ENCODE data around the gene EIF5AL1. TPM values are rescaled to one million over a fixed set of nuclear protein-coding genes. Genes with fewer than 3 reads are reported as not detected.
"Not testable (repeated sequence)": the region's sequence is repeated elsewhere in the genome, so short reads cannot be mapped to it uniquely, and the experiment has no call there.

Gene EIF5AL1
- total and polyA plus RNA-seq, 2 of the 13 experiments (the other 11 are each of a cell fraction or from before 2014, with no cell fraction given): 0.22 to 0.50 TPM

- H3K9ac ChIP-seq (ENCODE audit: insufficient read depth, low read depth, low read length); H3K9me3 ChIP-seq (ENCODE audit: low read length); H3K79me2 ChIP-seq (ENCODE audit: insufficient read depth, low read length); H3K4me1 ChIP-seq (ENCODE audit: insufficient read depth, low read length); H3K36me3 ChIP-seq (replicated peaks in 1 of 2; ENCODE audit: control insufficient read depth in 1 of 2, insufficient read depth in 2 of 2, low read length in 2 of 2); H2AFZ ChIP-seq (ENCODE audit: low read length); intact Hi-C loops (cut with micrococcal nuclease; ENCODE audit: unreplicated experiment); DNase-seq (ENCODE audit: low spot score); H3K4me3 ChIP-seq (replicated peaks in 1 of 3; ENCODE audit: insufficient read depth in 1 of 3, low read depth in 2 of 3, low read length in 3 of 3); H4K20me1 ChIP-seq (ENCODE audit: insufficient read depth, low read length); CTCF ChIA-PET (ENCODE audit: low intra/inter-chr PET ratio, low total read pairs); H3K4me2 ChIP-seq (ENCODE audit: low read depth, low read length); FAIRE-seq; H3K27ac ChIP-seq (ENCODE audit: extremely low read length, insufficient read depth, low read length); BruUV-seq (replicated peaks); POLR2A ChIA-PET; in situ Hi-C loops (cut with HindIII; ENCODE audit: extremely low pct_ligation_motif_present, low pct_unique_long_range_greater_than_20kb); H3K27me3 ChIP-seq (ENCODE audit: control insufficient read depth in 1 of 2, insufficient read depth in 2 of 2, low read length in 2 of 2): not testable (repeated sequence)
- ATAC-seq: peak; percentile 37; the same call in 1 of the 3 replicates
- 36% methylated on average over 2 of the region's 5 CpGs for WGBS (ENCODE audit: low lambda C conversion rate)
Measured at GRCh38 chr10:79509934-79510508, 2.3 kb upstream of the EIF5AL1 start.

GRCh38 chr10:79516532-79517205 is 4.3 kb downstream of the EIF5AL1 start:
- H2AFZ ChIP-seq (ENCODE audit: low read length); H3K79me2 ChIP-seq (ENCODE audit: insufficient read depth, low read length); H3K4me3 ChIP-seq (replicated peaks in 1 of 3; ENCODE audit: insufficient read depth in 1 of 3, low read depth in 2 of 3, low read length in 3 of 3); H3K9ac ChIP-seq (ENCODE audit: insufficient read depth, low read depth, low read length); FAIRE-seq; DNase-seq (ENCODE audit: low spot score); CTCF ChIA-PET (ENCODE audit: low intra/inter-chr PET ratio, low total read pairs); POLR2A ChIA-PET; intact Hi-C loops (cut with micrococcal nuclease; ENCODE audit: unreplicated experiment); H3K27ac ChIP-seq (ENCODE audit: extremely low read length, insufficient read depth, low read length); H3K36me3 ChIP-seq (replicated peaks in 1 of 2; ENCODE audit: control insufficient read depth in 1 of 2, insufficient read depth in 2 of 2, low read length in 2 of 2); in situ Hi-C loops (cut with HindIII; ENCODE audit: extremely low pct_ligation_motif_present, low pct_unique_long_range_greater_than_20kb); H3K9me3 ChIP-seq (ENCODE audit: low read length); H3K27me3 ChIP-seq (ENCODE audit: control insufficient read depth in 1 of 2, insufficient read depth in 2 of 2, low read length in 2 of 2); H4K20me1 ChIP-seq (ENCODE audit: insufficient read depth, low read length); H3K4me2 ChIP-seq (ENCODE audit: low read depth, low read length); BruUV-seq (replicated peaks); ATAC-seq; H3K4me1 ChIP-seq (ENCODE audit: insufficient read depth, low read length): not testable (repeated sequence)
- 15% methylated on average over 6 of the region's 7 CpGs for WGBS (ENCODE audit: low lambda C conversion rate)

- H3K36me3 ChIP-seq (replicated peaks in 1 of 2; ENCODE audit: control insufficient read depth in 1 of 2, insufficient read depth in 2 of 2, low read length in 2 of 2); H3K79me2 ChIP-seq (ENCODE audit: insufficient read depth, low read length); H3K4me3 ChIP-seq (replicated peaks in 1 of 3; ENCODE audit: insufficient read depth in 1 of 3, low read depth in 2 of 3, low read length in 3 of 3); POLR2A ChIA-PET; H3K4me2 ChIP-seq (ENCODE audit: low read depth, low read length); ATAC-seq; in situ Hi-C loops (cut with HindIII; ENCODE audit: extremely low pct_ligation_motif_present, low pct_unique_long_range_greater_than_20kb); H2AFZ ChIP-seq (ENCODE audit: low read length); H3K4me1 ChIP-seq (ENCODE audit: insufficient read depth, low read length); DNase-seq (ENCODE audit: low spot score); H3K9ac ChIP-seq (ENCODE audit: insufficient read depth, low read depth, low read length); CTCF ChIA-PET (ENCODE audit: low intra/inter-chr PET ratio, low total read pairs); intact Hi-C loops (cut with micrococcal nuclease; ENCODE audit: unreplicated experiment); H4K20me1 ChIP-seq (ENCODE audit: insufficient read depth, low read length); H3K27me3 ChIP-seq (ENCODE audit: control insufficient read depth in 1 of 2, insufficient read depth in 2 of 2, low read length in 2 of 2); BruUV-seq (replicated peaks); H3K9me3 ChIP-seq (ENCODE audit: low read length); H3K27ac ChIP-seq (ENCODE audit: extremely low read length, insufficient read depth, low read length): not testable (repeated sequence)
- WGBS (ENCODE audit: low lambda C conversion rate): 0% methylated on average over 3 of the region's 4 CpGs
- peak; percentile 44 for FAIRE-seq
Measured at GRCh38 chr10:79517567-79517966, 5.2 kb downstream of the EIF5AL1 start.

- H4K20me1 ChIP-seq (ENCODE audit: insufficient read depth, low read length); H3K36me3 ChIP-seq (replicated peaks in 1 of 2; ENCODE audit: control insufficient read depth in 1 of 2, insufficient read depth in 2 of 2, low read length in 2 of 2); H3K4me2 ChIP-seq (ENCODE audit: low read depth, low read length); H3K4me1 ChIP-seq (ENCODE audit: insufficient read depth, low read length); H2AFZ ChIP-seq (ENCODE audit: low read length); H3K79me2 ChIP-seq (ENCODE audit: insufficient read depth, low read length); CTCF ChIA-PET (ENCODE audit: low intra/inter-chr PET ratio, low total read pairs); in situ Hi-C loops (cut with HindIII; ENCODE audit: extremely low pct_ligation_motif_present, low pct_unique_long_range_greater_than_20kb); ATAC-seq; H3K9me3 ChIP-seq (ENCODE audit: low read length); POLR2A ChIA-PET; H3K4me3 ChIP-seq (replicated peaks in 1 of 3; ENCODE audit: insufficient read depth in 1 of 3, low read depth in 2 of 3, low read length in 3 of 3); DNase-seq (ENCODE audit: low spot score); H3K9ac ChIP-seq (ENCODE audit: insufficient read depth, low read depth, low read length); BruUV-seq (replicated peaks); H3K27ac ChIP-seq (ENCODE audit: extremely low read length, insufficient read depth, low read length); H3K27me3 ChIP-seq (ENCODE audit: control insufficient read depth in 1 of 2, insufficient read depth in 2 of 2, low read length in 2 of 2); intact Hi-C loops (cut with micrococcal nuclease; ENCODE audit: unreplicated experiment); FAIRE-seq: not testable (repeated sequence)
- WGBS (ENCODE audit: low lambda C conversion rate): 6% methylated on average over 6 of the region's 6 CpGs
Measured at GRCh38 chr10:79521751-79522150, 9.4 kb downstream of the EIF5AL1 start.
